Activated CD4-positive, alpha-beta T cell treated with anti-CD3 and anti-CD28 coated beads, Interleukin-2, amount 50 U/mL, for 48 hours (primary cell): Measurements from ENCODE around the gene DTX4.

Source experiments
- DNase-seq, 2 experiments: peaks; one replicate each; pipeline ENCODE4 v3.0.0-alpha.2; 2020

The DTX4 gene

GRCh38 chr11:59193587-59194130 lies 21.7 kb downstream of the DTX4 start:
- no peak for DNase-seq

- DNase-seq, result no peak
Measured at GRCh38 chr11:59195586-59195985, 23.7 kb downstream of the DTX4 start.

- DNase-seq, result no peak
Measured at GRCh38 chr11:59196777-59197176, 24.8 kb downstream of the DTX4 start.

- DNase-seq, result no peak
Measured at GRCh38 chr11:59197991-59198390, 26.1 kb downstream of the DTX4 start.

GRCh38 chr11:59198726-59199125 lies 26.8 kb downstream of the DTX4 start:
- no peak for DNase-seq

- peak; percentile 25 to 37 for DNase-seq
Measured at GRCh38 chr11:59199546-59200422, 27.9 kb downstream of the DTX4 start.

- DNase-seq, result no peak
Measured at GRCh38 chr11:59200423-59200746, 28.5 kb downstream of the DTX4 start.

- no peak for DNase-seq
Measured at GRCh38 chr11:59201353-59201752, 29.4 kb downstream of the DTX4 start.

- no peak for DNase-seq
Measured at GRCh38 chr11:59204746-59205145, 32.8 kb downstream of the DTX4 start.

GRCh38 chr11:59205648-59206047 lies 33.7 kb downstream of the DTX4 start:
- DNase-seq, result no peak

GRCh38 chr11:59206635-59207034 lies 34.7 kb downstream of the DTX4 start:
- DNase-seq, result peak; percentile 10 to 32

GRCh38 chr11:59207988-59208451 lies 36.1 kb downstream of the DTX4 start:
- DNase-seq, result peak; percentile 47 to 59

GRCh38 chr11:59208956-59209355 lies 37.0 kb downstream of the DTX4 start:
- peak; percentile 10 to 43 for DNase-seq

- no peak for DNase-seq
Measured at GRCh38 chr11:59212222-59212621, 40.3 kb downstream of the DTX4 start.

- DNase-seq, result no peak
Measured at GRCh38 chr11:59212744-59213631, 41.1 kb downstream of the DTX4 start, which contains the start of gene MPEG1. MPEG1 (minus strand) TSS chr11:59212927; CDS start chr11:59212865, 62 bp downstream.

- no peak for DNase-seq
Measured at GRCh38 chr11:59214141-59214893, 42.4 kb downstream of the DTX4 start.

- DNase-seq, result peak in 1 of 2 experiments; percentile 14
Measured at GRCh38 chr11:59216641-59217564, 45.0 kb downstream of the DTX4 start.

- no peak for DNase-seq
Measured at GRCh38 chr11:59218319-59218718, 46.4 kb downstream of the DTX4 start.

GRCh38 chr11:59218893-59219292 lies 47.0 kb downstream of the DTX4 start:
- no peak for DNase-seq

GRCh38 chr11:59219836-59220235 lies 47.9 kb downstream of the DTX4 start:
- DNase-seq, result no peak

GRCh38 chr11:59221441-59221840 lies 49.5 kb downstream of the DTX4 start:
- no peak for DNase-seq
